Uterus (tissue), 2 donors: Measurements from ENCODE around the gene HIVEP3.

Experiments
- POLR2A ChIP-seq, 2 donors: fragments of 450-650 bp; IDR thresholded peaks; one replicate each; pipeline ENCODE4 v1.6.1; 2016; ENCODE audit warnings: antibody characterized with exemption in 2 of 2, mild to moderate bottlenecking in 1 of 2, moderate library complexity in 1 of 2
- TF ChIP-seq, protein P1 (sequence below), 4 experiments: fragments of 200-600 bp in 2 of 4; fragments of 450-650 bp in 2 of 4; sonication (generic) in 2 of 4; IDR thresholded peaks; one replicate each; pipeline ENCODE4 v1.5.1; 2016 to 2019; ENCODE audit warnings: antibody characterized with exemption in 4 of 4, mild to moderate bottlenecking in 2 of 4, moderate library complexity in 1 of 4

DNA sequence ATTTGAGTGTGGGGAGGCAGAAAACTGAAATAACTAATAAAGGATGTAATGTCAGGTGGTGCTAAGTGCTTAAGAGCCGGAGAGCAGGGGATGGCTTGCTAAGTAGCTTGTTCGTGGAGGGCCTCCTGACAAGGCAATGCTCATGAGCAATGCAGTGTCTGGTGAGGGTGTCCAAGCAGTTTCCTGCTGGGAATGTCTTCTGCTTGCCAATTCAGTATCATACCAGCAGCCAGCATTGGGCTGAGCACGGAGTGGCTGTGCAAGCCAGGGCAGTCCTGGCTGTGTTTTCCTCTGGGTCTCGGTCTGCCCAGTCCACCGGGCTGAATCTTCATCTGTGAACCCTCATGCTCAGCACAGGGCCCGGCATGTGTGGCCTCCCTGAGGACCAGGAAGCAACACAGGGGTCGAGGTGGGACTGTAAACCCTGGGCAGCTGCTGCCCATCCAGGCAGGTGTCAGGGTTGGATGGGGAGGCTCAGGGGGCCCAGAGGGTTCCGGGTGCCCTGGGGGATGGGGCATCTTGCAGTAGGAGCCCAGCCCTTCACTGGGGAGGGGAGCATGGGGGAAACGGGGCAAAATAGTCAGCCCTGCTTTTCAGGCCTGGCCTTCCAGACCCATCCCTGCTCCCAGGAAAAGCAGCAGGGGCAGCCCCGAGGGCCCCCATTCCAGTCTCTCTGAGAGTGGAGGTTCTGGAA, 461.7 kb downstream of the HIVEP3 start:
- TF ChIP-seq, protein P1, sequence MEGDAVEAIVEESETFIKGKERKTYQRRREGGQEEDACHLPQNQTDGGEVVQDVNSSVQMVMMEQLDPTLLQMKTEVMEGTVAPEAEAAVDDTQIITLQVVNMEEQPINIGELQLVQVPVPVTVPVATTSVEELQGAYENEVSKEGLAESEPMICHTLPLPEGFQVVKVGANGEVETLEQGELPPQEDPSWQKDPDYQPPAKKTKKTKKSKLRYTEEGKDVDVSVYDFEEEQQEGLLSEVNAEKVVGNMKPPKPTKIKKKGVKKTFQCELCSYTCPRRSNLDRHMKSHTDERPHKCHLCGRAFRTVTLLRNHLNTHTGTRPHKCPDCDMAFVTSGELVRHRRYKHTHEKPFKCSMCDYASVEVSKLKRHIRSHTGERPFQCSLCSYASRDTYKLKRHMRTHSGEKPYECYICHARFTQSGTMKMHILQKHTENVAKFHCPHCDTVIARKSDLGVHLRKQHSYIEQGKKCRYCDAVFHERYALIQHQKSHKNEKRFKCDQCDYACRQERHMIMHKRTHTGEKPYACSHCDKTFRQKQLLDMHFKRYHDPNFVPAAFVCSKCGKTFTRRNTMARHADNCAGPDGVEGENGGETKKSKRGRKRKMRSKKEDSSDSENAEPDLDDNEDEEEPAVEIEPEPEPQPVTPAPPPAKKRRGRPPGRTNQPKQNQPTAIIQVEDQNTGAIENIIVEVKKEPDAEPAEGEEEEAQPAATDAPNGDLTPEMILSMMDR (IDR thresholded peaks at IDR 0.05), result no peak
- TF ChIP-seq POLR2A (IDR thresholded peaks at IDR 0.05), result no peak
